Natural killer cell (primary cell): Measurements from ENCODE around the gene ACD. TPM values are rescaled to one million over a fixed set of nuclear protein-coding genes. Genes with fewer than 3 reads are reported as not detected.

Experiments used
- ATAC-seq, 3 donors: fragments of 150-1000 bp in 2 of 3; fragments of 200-7000 bp in 1 of 3; cut with Tn5 transposase; 1 replicate in 1 of 3; 2 replicates in 2 of 3; pipeline ENCODE4 v1.10.0; 2021; ENCODE audit warnings: mild to moderate bottlenecking in 2 of 3, moderate library complexity in 2 of 3
- DNase-seq, 2 donors: peaks; one replicate each; pipeline versions ENCODE4 v3.0.0 to v3.0.0-alpha.2; 2013 to 2021; ENCODE audit warnings: mixed read lengths in 1 of 2
- H3K27ac ChIP-seq: one replicate; pipeline ENCODE4 v1.5.1; 2013; ENCODE audit warnings: mild to moderate bottlenecking, low read length
- H3K27me3 ChIP-seq: one replicate; pipeline ENCODE4 v1.6.1; 2013; ENCODE audit warnings: low read length; ENCODE audit not compliant: control insufficient read depth, insufficient read depth
- H3K36me3 ChIP-seq: one replicate; pipeline ENCODE4 v1.6.1; 2013; ENCODE audit warnings: low read length; ENCODE audit not compliant: control insufficient read depth, insufficient read depth
- H3K4me1 ChIP-seq: one replicate; pipeline ENCODE4 v1.6.1; 2013; ENCODE audit warnings: low read length; ENCODE audit not compliant: control insufficient read depth, insufficient read depth
- H3K4me3 ChIP-seq: one replicate; pipeline ENCODE4 v1.5.1; 2013; ENCODE audit warnings: low read length
- H3K9me3 ChIP-seq: one replicate; pipeline ENCODE4 v1.6.1; 2013; ENCODE audit warnings: low read length; ENCODE audit not compliant: control insufficient read depth, insufficient read depth
- H3K27ac Mint-ChIP-seq, 2 donors: one replicate each; pipeline ENCODE4 v1.8.0; 2022; ENCODE audit warnings: mild to moderate bottlenecking in 2 of 2, mixed read lengths in 2 of 2, moderate library complexity in 1 of 2
- H3K27me3 Mint-ChIP-seq, 2 donors: one replicate each; pipeline ENCODE4 v1.8.0; 2022; ENCODE audit warnings: low read depth in 2 of 2, mixed read lengths in 2 of 2
- H3K36me3 Mint-ChIP-seq: one replicate; pipeline ENCODE4 v1.8.0; 2022; ENCODE audit warnings: mixed read lengths
- H3K4me1 Mint-ChIP-seq, 2 donors: one replicate each; pipeline ENCODE4 v1.8.0; 2022; ENCODE audit warnings: mixed read lengths in 2 of 2
- H3K4me3 Mint-ChIP-seq: one replicate; pipeline ENCODE4 v1.8.0; 2022; ENCODE audit warnings: mild to moderate bottlenecking, moderate library complexity, mixed read lengths
- H3K9me3 Mint-ChIP-seq, 2 donors: one replicate each; pipeline ENCODE4 v1.8.0; 2022; ENCODE audit warnings: mixed read lengths in 2 of 2
- WGBS: methylation state at CpG from one replicate; pipeline ENCODE4 v1.1.7; 2013; ENCODE audit warnings: missing lambda C conversion rate; ENCODE audit not compliant: insufficient coverage; 5-methylcytosine and 5-hydroxymethylcytosine counted together
- intact Hi-C: fragments of 100-400 bp; cut with micrococcal nuclease; formaldehyde crosslinking; loops from one replicate; pipeline ENCODE4 v1.14.2; 2022
- total RNA-seq, 4 donors: library from RNA; stranded (reverse); fragments of 120-200 nt in 1 of 4; gene quantifications; one replicate each; pipeline versions ENCODE4 v1.2.3 to v1.2.4, GENCODE V29; 2013 to 2022
- TF ChIP-seq, protein P1 (sequence below): fragments of 200-600 bp; IDR thresholded peaks from one replicate; pipeline ENCODE4 v1.8.0; 2022; ENCODE audit warnings: antibody characterized with exemption

Gene ACD
- total RNA-seq, 3 donors from 2014 or later (not counting 1 experiment from before 2014, with no cell fraction given): 34.4 to 58.0 (median 43.2) TPM

GRCh38 chr16:67645397-67646121, 14.5 kb downstream of the ACD start:
- Histone ChIP-seq H3K4me3 (peak overlapping the region; percentile 58), H3K4me1 (peaks cover 22% of the 10 kb centered on the region), H3K9me3 (no peaks in the 10 kb centered on the region), H3K27me3 (no peaks in the 10 kb centered on the region), H3K36me3 (peaks cover 31% of the 10 kb centered on the region), H3K27ac (peak overlapping the region; percentile 80)
- Mint-ChIP-seq H3K4me1 (no peaks in the 10 kb centered on the region), H3K9me3 (no peaks in the 10 kb centered on the region), H3K27me3 (no peaks in the 10 kb centered on the region), H3K27ac (peak overlapping the region; percentile 61 to 80), H3K4me3 (peak overlapping the region; percentile 76), H3K36me3 (no peaks in the 10 kb centered on the region)
- TF ChIP-seq, protein P1, sequence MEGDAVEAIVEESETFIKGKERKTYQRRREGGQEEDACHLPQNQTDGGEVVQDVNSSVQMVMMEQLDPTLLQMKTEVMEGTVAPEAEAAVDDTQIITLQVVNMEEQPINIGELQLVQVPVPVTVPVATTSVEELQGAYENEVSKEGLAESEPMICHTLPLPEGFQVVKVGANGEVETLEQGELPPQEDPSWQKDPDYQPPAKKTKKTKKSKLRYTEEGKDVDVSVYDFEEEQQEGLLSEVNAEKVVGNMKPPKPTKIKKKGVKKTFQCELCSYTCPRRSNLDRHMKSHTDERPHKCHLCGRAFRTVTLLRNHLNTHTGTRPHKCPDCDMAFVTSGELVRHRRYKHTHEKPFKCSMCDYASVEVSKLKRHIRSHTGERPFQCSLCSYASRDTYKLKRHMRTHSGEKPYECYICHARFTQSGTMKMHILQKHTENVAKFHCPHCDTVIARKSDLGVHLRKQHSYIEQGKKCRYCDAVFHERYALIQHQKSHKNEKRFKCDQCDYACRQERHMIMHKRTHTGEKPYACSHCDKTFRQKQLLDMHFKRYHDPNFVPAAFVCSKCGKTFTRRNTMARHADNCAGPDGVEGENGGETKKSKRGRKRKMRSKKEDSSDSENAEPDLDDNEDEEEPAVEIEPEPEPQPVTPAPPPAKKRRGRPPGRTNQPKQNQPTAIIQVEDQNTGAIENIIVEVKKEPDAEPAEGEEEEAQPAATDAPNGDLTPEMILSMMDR: no peak
- peak in 2 of 3 donors; percentile 17 to 25 for ATAC-seq
- intact Hi-C loops: no loop called here
- peak in 1 of 2 donors; percentile 51 for DNase-seq
- 52% methylated on average over 15 of the region's 15 CpGs for WGBS

GRCh38 chr16:67644038-67644437, 16.0 kb downstream of the ACD start:
- Mint-ChIP-seq H3K27me3 (no peaks in the 10 kb centered on the region), H3K36me3 (no peaks in the 10 kb centered on the region), H3K4me1 (no peaks in the 10 kb centered on the region), H3K9me3 (no peaks in the 10 kb centered on the region), H3K27ac (peak overlapping the region; percentile 16 to 80), H3K4me3 (peak overlapping the region; percentile 28)
- Histone ChIP-seq H3K4me3 (no peak overlapping the region), H3K9me3 (no peaks in the 10 kb centered on the region), H3K27me3 (no peaks in the 10 kb centered on the region), H3K4me1 (peaks cover 22% of the 10 kb centered on the region), H3K36me3 (peaks cover 17% of the 10 kb centered on the region), H3K27ac (no peak overlapping the region)
- ATAC-seq (no peak), DNase-seq (no peak)
- intact Hi-C loops: loop anchor here (1.0 to 5.0 kb wide), 2 partner anchors 82 to 97 kb away; partner anchors contain the start of gene CTCF
- TF ChIP-seq, protein P1: no peak
- WGBS: 95% methylated on average over 9 of the region's 9 CpGs

DNA sequence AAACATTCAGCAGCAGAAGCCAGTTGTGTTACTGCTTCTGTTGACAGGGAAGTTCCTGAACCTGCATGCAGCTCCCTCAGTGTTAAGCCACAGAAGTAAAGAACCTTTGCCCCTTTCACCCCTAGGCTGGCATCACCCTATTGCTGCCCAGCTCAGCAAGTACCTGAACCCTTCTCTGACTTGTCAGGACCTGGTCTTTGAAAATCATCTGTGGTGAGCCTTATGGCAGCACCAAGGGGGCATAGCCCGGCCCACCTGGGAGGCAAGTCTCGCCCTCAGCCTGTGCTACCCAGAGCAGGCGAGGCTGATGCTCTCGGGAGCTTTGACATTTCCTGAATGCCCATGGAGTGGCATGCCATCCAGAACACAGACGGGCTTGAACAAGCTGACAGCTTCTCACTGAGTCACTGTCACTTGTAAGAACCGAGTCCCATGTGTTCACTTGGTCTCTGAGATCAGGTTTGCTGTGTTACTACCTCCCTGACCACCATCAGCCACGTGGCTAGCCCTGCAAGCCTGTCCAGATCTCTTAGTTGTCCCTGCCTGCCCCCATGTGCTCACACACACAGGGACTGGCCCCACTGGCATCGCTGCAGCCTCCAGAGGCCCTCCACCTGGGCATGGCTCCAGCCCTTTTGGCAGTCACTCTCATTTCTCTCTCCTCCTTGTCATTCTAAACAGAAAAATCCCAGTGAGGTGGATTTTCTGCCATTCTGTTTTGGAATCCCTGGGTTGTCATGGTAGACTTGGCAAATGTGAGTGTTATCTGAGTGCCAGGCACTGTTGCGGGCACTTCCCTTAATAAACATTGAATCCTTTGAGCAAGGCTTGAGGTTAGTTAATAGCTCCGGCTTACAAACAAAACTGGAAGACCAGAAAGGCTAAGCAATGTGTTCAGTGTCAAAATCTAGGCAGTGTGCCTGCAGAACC, 18.0 kb downstream of the ACD start:
- DNase-seq: no peak
- Mint-ChIP-seq H3K9me3 (no peaks in the 10 kb centered on the region), H3K4me3 (no peak overlapping the region), H3K4me1 (no peaks in the 10 kb centered on the region), H3K36me3 (peaks cover 1% of the 10 kb centered on the region), H3K27me3 (no peaks in the 10 kb centered on the region), H3K27ac (peak overlapping the region in 1 of 2 donors; percentile 9)
- Histone ChIP-seq H3K4me1 (peaks cover 22% of the 10 kb centered on the region), H3K4me3 (no peak overlapping the region), H3K27ac (no peak overlapping the region), H3K9me3 (no peaks in the 10 kb centered on the region), H3K36me3 (peaks cover 26% of the 10 kb centered on the region), H3K27me3 (no peaks in the 10 kb centered on the region)
- WGBS: 89% methylated on average over 10 of the region's 10 CpGs
- intact Hi-C loops: loop anchor here (5.0 kb wide), 1 partner anchor 80 kb away; the partner anchor contains the start of gene CTCF
- TF ChIP-seq, protein P1: no peak
- ATAC-seq: no peak
